Neural cell (in vitro differentiated cells): Measurements from ENCODE around the gene SLC44A5.
"Not testable (repeated sequence)": the region's sequence is repeated elsewhere in the genome, so short reads cannot be mapped to it uniquely, and the experiment has no call there.

Source experiments
- EZH2 ChIP-seq: fragments of 200-600, 300-800 bp; shearing (Covaris generic), sonication (generic); IDR thresholded peaks from 2 replicates; pipeline ENCODE4 v1.6.1; 2014; ENCODE audit warnings: antibody characterized with exemption, low read length, borderline replicate concordance, mild to moderate bottlenecking; ENCODE audit not compliant: insufficient read depth, poor library complexity, severe bottlenecking
- RAD21 ChIP-seq: fragments of 450-650 bp; conservative IDR thresholded peaks from 2 replicates; pipeline ENCODE4 v1.6.1; 2014; ENCODE audit warnings: antibody characterized with exemption, mild to moderate bottlenecking, moderate library complexity
- SMC3 ChIP-seq: fragments of 450-650 bp; conservative IDR thresholded peaks from 2 replicates; pipeline ENCODE4 v1.6.1; 2014; ENCODE audit warnings: antibody characterized with exemption, mild to moderate bottlenecking, moderate library complexity; ENCODE audit not compliant: poor library complexity
- TF ChIP-seq, protein P1 (sequence below): fragments of 450-650 bp; IDR thresholded peaks from 2 replicates; pipeline ENCODE4 v1.5.1; 2014; ENCODE audit warnings: antibody characterized with exemption, mild to moderate bottlenecking, moderate library complexity; ENCODE audit not compliant: poor library complexity, severe bottlenecking
- TF ChIP-seq, protein P2 (sequence below): IDR thresholded peaks from 2 replicates; pipeline ENCODE4 v1.6.1; 2012; ENCODE audit warnings: borderline replicate concordance

DNA sequence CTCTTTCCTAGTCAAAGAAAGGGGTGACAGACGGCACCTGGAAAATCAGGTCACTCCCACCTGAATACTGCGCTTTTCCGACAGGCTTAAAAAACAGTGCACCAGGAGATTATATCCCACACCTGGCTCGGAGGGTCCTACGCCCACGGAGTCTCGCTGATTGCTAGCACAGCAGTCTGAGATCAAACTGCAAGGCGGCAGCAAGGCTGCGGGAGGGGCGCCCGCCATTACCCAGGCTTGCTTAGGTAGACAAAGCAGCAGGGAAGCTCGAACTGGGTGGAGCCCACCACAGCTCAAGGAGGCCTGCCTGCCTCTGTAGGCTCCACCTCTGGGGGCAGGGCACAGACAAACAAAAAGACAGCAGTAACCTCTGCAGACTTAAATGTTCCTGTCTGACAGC, 134.4 kb downstream of the SLC44A5 start:
- TF ChIP-seq, protein P1, sequence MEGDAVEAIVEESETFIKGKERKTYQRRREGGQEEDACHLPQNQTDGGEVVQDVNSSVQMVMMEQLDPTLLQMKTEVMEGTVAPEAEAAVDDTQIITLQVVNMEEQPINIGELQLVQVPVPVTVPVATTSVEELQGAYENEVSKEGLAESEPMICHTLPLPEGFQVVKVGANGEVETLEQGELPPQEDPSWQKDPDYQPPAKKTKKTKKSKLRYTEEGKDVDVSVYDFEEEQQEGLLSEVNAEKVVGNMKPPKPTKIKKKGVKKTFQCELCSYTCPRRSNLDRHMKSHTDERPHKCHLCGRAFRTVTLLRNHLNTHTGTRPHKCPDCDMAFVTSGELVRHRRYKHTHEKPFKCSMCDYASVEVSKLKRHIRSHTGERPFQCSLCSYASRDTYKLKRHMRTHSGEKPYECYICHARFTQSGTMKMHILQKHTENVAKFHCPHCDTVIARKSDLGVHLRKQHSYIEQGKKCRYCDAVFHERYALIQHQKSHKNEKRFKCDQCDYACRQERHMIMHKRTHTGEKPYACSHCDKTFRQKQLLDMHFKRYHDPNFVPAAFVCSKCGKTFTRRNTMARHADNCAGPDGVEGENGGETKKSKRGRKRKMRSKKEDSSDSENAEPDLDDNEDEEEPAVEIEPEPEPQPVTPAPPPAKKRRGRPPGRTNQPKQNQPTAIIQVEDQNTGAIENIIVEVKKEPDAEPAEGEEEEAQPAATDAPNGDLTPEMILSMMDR, result not testable (repeated sequence)
- TF ChIP-seq EZH2, RAD21, SMC3: not testable (repeated sequence)
- TF ChIP-seq, protein P2, sequence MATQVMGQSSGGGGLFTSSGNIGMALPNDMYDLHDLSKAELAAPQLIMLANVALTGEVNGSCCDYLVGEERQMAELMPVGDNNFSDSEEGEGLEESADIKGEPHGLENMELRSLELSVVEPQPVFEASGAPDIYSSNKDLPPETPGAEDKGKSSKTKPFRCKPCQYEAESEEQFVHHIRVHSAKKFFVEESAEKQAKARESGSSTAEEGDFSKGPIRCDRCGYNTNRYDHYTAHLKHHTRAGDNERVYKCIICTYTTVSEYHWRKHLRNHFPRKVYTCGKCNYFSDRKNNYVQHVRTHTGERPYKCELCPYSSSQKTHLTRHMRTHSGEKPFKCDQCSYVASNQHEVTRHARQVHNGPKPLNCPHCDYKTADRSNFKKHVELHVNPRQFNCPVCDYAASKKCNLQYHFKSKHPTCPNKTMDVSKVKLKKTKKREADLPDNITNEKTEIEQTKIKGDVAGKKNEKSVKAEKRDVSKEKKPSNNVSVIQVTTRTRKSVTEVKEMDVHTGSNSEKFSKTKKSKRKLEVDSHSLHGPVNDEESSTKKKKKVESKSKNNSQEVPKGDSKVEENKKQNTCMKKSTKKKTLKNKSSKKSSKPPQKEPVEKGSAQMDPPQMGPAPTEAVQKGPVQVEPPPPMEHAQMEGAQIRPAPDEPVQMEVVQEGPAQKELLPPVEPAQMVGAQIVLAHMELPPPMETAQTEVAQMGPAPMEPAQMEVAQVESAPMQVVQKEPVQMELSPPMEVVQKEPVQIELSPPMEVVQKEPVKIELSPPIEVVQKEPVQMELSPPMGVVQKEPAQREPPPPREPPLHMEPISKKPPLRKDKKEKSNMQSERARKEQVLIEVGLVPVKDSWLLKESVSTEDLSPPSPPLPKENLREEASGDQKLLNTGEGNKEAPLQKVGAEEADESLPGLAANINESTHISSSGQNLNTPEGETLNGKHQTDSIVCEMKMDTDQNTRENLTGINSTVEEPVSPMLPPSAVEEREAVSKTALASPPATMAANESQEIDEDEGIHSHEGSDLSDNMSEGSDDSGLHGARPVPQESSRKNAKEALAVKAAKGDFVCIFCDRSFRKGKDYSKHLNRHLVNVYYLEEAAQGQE, result not testable (repeated sequence)
